GM23248 (cell line): ENCODE data around the gene PLA2G10. TPM values are rescaled to one million over a fixed set of nuclear protein-coding genes. Genes with fewer than 3 reads are reported as not detected.
"Not testable (repeated sequence)": the region's sequence is repeated elsewhere in the genome, so short reads cannot be mapped to it uniquely, and the experiment has no call there.

Experiments used
- DNase-seq: peaks from one replicate; pipeline ENCODE4 v3.0.0-alpha.2; 2015
- H2AFZ ChIP-seq: fragments of 200-600 bp; sonication (generic); 2 replicates; pipeline ENCODE4 v1.6.1; 2016; ENCODE audit warnings: antibody characterized with exemption
- H3F3A ChIP-seq: fragments of 200-600 bp; sonication (generic); 2 replicates; pipeline ENCODE4 v1.6.1; 2016; ENCODE audit warnings: mild to moderate bottlenecking, antibody characterized with exemption, mixed run types; ENCODE audit not compliant: insufficient read depth
- H3K27ac ChIP-seq: fragments of 200-600 bp; sonication (generic); 2 replicates; pipeline ENCODE4 v1.5.1; 2016; ENCODE audit warnings: mild to moderate bottlenecking
- H3K27me3 ChIP-seq: fragments of 200-600 bp; sonication (generic); replicated peaks from 2 replicates; pipeline ENCODE4 v1.6.1; 2016; ENCODE audit warnings: mild to moderate bottlenecking; ENCODE audit not compliant: insufficient read depth
- H3K36me3 ChIP-seq: fragments of 200-600 bp; sonication (generic); 2 replicates; pipeline ENCODE4 v1.6.1; 2016; ENCODE audit warnings: low read depth, mild to moderate bottlenecking
- H3K4me1 ChIP-seq: fragments of 200-600 bp; sonication (generic); 2 replicates; pipeline ENCODE4 v1.6.1; 2016; ENCODE audit warnings: mild to moderate bottlenecking; ENCODE audit not compliant: insufficient read depth
- H3K4me2 ChIP-seq: fragments of 200-600 bp; sonication (generic); one replicate; pipeline ENCODE4 v1.6.1; 2016; ENCODE audit warnings: mild to moderate bottlenecking; ENCODE audit not compliant: unreplicated experiment
- H3K4me3 ChIP-seq: fragments of 200-600 bp; sonication (generic); 2 replicates; pipeline ENCODE4 v1.5.1; 2016; ENCODE audit warnings: mild to moderate bottlenecking
- H3K79me2 ChIP-seq: fragments of 200-600 bp; sonication (generic); 2 replicates; pipeline ENCODE4 v1.6.1; 2016; ENCODE audit warnings: mild to moderate bottlenecking; ENCODE audit not compliant: insufficient read depth
- H3K9ac ChIP-seq: fragments of 200-600 bp; sonication (generic); 2 replicates; pipeline ENCODE4 v1.6.1; 2016; ENCODE audit warnings: mild to moderate bottlenecking
- H3K9me2 ChIP-seq: fragments of 200-600 bp; sonication (generic); 2 replicates; pipeline ENCODE4 v1.6.1; 2016; ENCODE audit warnings: mixed run types, mild to moderate bottlenecking, moderate library complexity; ENCODE audit not compliant: insufficient read depth
- H3K9me3 ChIP-seq: fragments of 200-600 bp; sonication (generic); one replicate; pipeline ENCODE4 v1.6.1; 2017; ENCODE audit warnings: low read depth
- H4K20me1 ChIP-seq: fragments of 200-600 bp; sonication (generic); 2 replicates; pipeline ENCODE4 v1.6.0; 2016; ENCODE audit not compliant: insufficient read depth
- EZH2 ChIP-seq: fragments of 200-600 bp; sonication (generic); IDR thresholded peaks from 2 replicates; pipeline ENCODE4 v1.6.1; 2018; ENCODE audit warnings: antibody characterized with exemption, mild to moderate bottlenecking; ENCODE audit not compliant: insufficient read depth, poor library complexity, severe bottlenecking
- EZH2phosphoT487 ChIP-seq: fragments of 200-600 bp; sonication (generic); IDR thresholded peaks from 2 replicates; pipeline ENCODE4 v1.6.1; 2018; ENCODE audit warnings: antibody characterized with exemption, moderate library complexity, mild to moderate bottlenecking, low read depth; ENCODE audit not compliant: insufficient read depth
- WGBS, 2 experiments: methylation state at CpG; one replicate each; pipeline ENCODE4 v1.1.6; 2015 to 2017; ENCODE audit warnings: low lambda C conversion rate in 2 of 2, low coverage in 1 of 2; ENCODE audit errors: missing lambda C conversion rate in 2 of 2; 5-methylcytosine and 5-hydroxymethylcytosine counted together
- in situ Hi-C: fragments of 300-500 bp; cut with MboI; formaldehyde crosslinking; loops from 2 replicates; pipeline ENCODE4 v1.15.0; 2020
- polyA plus RNA-seq: library from polyadenylated mRNA; unstranded; fragments of >200 nt; fragmentation: Nextera tagmentation; extraction: Ambion mirVana; gene quantifications from 2 replicates; pipeline ENCODE4 v1.2.1, GENCODE V29; 2016
- total RNA-seq: library from RNA; depleted of rRNA; stranded (reverse); fragments of >200 nt; shearing (Covaris generic); gene quantifications from 2 replicates; pipeline ENCODE4 v1.2.3, GENCODE V29; 2014

PLA2G10 gene
- total and polyA plus RNA-seq, 2 experiments from 2014 or later = not detected

- Histone ChIP-seq H3K9me2 (no peaks in the 10 kb centered on the region), H3K9ac (no peak overlapping the region), H3K27me3 (no peaks in the 10 kb centered on the region), H3K79me2 (peaks cover 100% of the 10 kb centered on the region), H3K4me1 (no peaks in the 10 kb centered on the region), H2AFZ (no peak overlapping the region), H3K4me2 (no peak overlapping the region), H3K9me3 (no peaks in the 10 kb centered on the region), H3F3A (no peaks in the 10 kb centered on the region), H3K27ac (no peak overlapping the region), H4K20me1 (peaks cover 4% of the 10 kb centered on the region; the same call in 1 of the 2 replicates), H3K4me3 (no peak overlapping the region), H3K36me3 (peaks cover 30% of the 10 kb centered on the region)
- DNase-seq = no peak
- 91 to 93% methylated on average over 10 of the region's 10 CpGs for WGBS, 2 experiments
- in situ Hi-C loops = no loop called here
- TF ChIP-seq EZH2phosphoT487 (no peak), EZH2 (no peak)
Measured at GRCh38 chr16:14640538-14640937, 53.6 kb downstream of the PLA2G10 start.

DNA sequence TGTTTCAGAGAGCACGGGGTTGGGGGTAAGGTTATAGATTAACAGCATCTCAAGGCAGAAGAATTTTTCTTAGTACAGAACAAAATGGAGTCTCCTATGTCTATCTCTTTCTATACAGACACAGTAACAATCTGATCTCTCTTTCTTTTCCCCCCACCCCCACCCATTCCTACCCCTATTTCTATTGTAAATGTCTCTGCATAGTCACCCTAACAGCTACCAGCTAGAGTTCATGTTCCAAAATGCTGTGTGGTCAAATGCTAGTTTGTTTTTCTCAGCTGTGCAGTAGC is 57.2 kb downstream of the PLA2G10 start:
- 10 to 17% methylated on average over 1 of the region's 1 CpG for WGBS, 2 experiments
- H3K4me3 ChIP-seq, in situ Hi-C loops, H2AFZ ChIP-seq, H3K27me3 ChIP-seq, H3K9ac ChIP-seq, H3K27ac ChIP-seq, DNase-seq, H3K4me2 ChIP-seq, H3K9me3 ChIP-seq, H3K9me2 ChIP-seq, H3F3A ChIP-seq: not testable (repeated sequence)
- 0 out of 2 replicates have a peak, but pooled peaks cover 14% of the 10 kb centered on the region for H3K36me3 ChIP-seq
- H4K20me1 ChIP-seq = peaks cover 15% of the 10 kb centered on the region; the same call in 1 of the 2 replicates
- H3K4me1 ChIP-seq = peaks cover 12% of the 10 kb centered on the region
- peaks cover 96% of the 10 kb centered on the region for H3K79me2 ChIP-seq

DNA sequence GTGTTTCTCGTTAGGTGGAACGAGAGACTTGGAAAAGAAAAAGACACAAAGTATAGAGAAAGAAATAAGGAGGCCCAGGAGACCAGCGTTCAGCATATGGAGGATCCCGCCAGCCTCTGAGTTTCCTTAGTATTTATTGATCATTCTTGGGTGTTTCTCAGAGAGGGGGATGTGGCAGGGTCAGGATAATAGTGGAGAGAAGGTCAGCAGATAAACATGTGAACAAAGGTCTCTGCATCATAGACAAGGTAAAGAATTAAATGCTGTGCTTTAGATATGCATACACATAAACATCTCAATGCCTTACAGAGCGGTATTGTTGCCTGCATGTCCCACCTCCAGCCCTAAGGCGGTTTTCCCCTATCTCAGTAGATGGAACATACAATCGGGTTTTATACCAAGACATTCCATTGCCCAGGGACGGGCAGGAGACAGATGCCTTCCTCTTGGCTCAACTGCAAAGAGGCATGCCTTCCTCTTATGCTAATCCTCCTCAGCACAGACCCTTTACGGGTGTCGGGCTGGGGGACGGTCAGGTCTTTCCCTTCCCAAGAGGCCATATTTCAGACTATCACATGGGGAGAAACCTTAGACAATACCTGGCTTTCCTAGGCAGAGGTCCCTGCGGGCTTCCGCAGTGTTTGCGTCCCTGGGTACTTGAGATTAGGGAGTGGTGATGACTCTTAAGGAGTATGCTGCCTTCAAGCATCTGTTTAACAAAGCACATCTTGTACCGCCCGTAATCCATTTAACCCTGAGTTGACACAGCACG is 57.7 kb downstream of the PLA2G10 start:
- in situ Hi-C loops, H3K4me2 ChIP-seq, DNase-seq, H3F3A ChIP-seq, H3K9ac ChIP-seq, H3K27me3 ChIP-seq, H3K4me3 ChIP-seq, H3K27ac ChIP-seq, H2AFZ ChIP-seq, H3K9me3 ChIP-seq, H3K9me2 ChIP-seq: not testable (repeated sequence)
- H3K79me2 ChIP-seq = peaks cover 95% of the 10 kb centered on the region
- WGBS, 2 experiments = 51 to 58% methylated on average over 17 of the region's 17 CpGs
- H3K36me3 ChIP-seq = 0 out of 2 replicates have a peak, but pooled peaks cover 14% of the 10 kb centered on the region
- H4K20me1 ChIP-seq = peaks cover 15% of the 10 kb centered on the region; the same call in 1 of the 2 replicates
- peaks cover 13% of the 10 kb centered on the region for H3K4me1 ChIP-seq

GRCh38 chr16:14635395-14636165 is 58.5 kb downstream of the PLA2G10 start:
- no peaks in the 10 kb centered on the region for H3K9me3 ChIP-seq
- TF ChIP-seq EZH2phosphoT487 (no peak), EZH2 (no peak)
- peaks cover 4% of the 10 kb centered on the region; the same call in 1 of the 2 replicates for H3F3A ChIP-seq
- no peaks in the 10 kb centered on the region for H3K9me2 ChIP-seq
- DNase-seq = no peak
- H3K36me3 ChIP-seq = 0 out of 2 replicates have a peak, but pooled peaks cover 14% of the 10 kb centered on the region
- WGBS, 2 experiments = 78 to 79% methylated on average over 12 of the region's 12 CpGs
- in situ Hi-C loops = no loop called here
- no peak overlapping the region for H3K27ac ChIP-seq
- peaks cover 88% of the 10 kb centered on the region for H3K79me2 ChIP-seq
- peaks cover 15% of the 10 kb centered on the region; the same call in 1 of the 2 replicates for H4K20me1 ChIP-seq
- H3K4me1 ChIP-seq = peaks cover 17% of the 10 kb centered on the region
- H3K4me3 ChIP-seq = no peak overlapping the region
- no peak overlapping the region for H3K9ac ChIP-seq
- no peak overlapping the region for H2AFZ ChIP-seq
- H3K27me3 ChIP-seq = no peaks in the 10 kb centered on the region
- H3K4me2 ChIP-seq = no peak overlapping the region
